H1 (cell line): ENCODE data around the gene MAP4K1. TPM values are rescaled to one million over a fixed set of nuclear protein-coding genes. Genes with fewer than 3 reads are reported as not detected.

Experiments
- CTCF ChIA-PET: fragments of 300-600 bp; sonication (Branson Sonifier 250); formaldehyde crosslinking; loops from one replicate; lab custom pipeline; 2021; ENCODE audit not compliant: partially characterized antibody; lab: Charles Lee
- POLR2A ChIA-PET: fragments of 300-600 bp; sonication (Branson Sonifier 250); formaldehyde crosslinking; loops from one replicate; lab custom pipeline; 2021; ENCODE audit warnings: inconsistent platforms; ENCODE audit not compliant: partially characterized antibody; lab: Charles Lee
- DNase-seq, 2 experiments: peaks; one replicate each; pipeline versions ENCODE4 v3.0.0 to v3.0.0-alpha.2; 2010 to 2022; ENCODE audit warnings: low spot score in 2 of 2, low read depth in 1 of 2, mixed read lengths in 1 of 2
- FAIRE-seq: peaks from 2 replicates; lab custom pipeline; 2011; peaks lifted over from hg19 to GRCh38; lab: Jason Lieb, UNC
- H2AFZ ChIP-seq: 2 replicates; pipeline ENCODE4 v1.8.1; 2012; ENCODE audit warnings: low read length, inconsistent platforms
- H2AK5ac ChIP-seq: 2 replicates; pipeline ENCODE4 v1.6.1; 2013; ENCODE audit warnings: low read depth, low read length
- H2BK120ac ChIP-seq: replicated peaks from 2 replicates; pipeline ENCODE3; 2013; ENCODE audit warnings: low read depth, low read length, inconsistent platforms
- H2BK12ac ChIP-seq: 2 replicates; pipeline ENCODE4 v1.6.1; 2013; ENCODE audit warnings: low read depth, low read length
- H2BK15ac ChIP-seq: 2 replicates; pipeline ENCODE4 v1.6.1; 2013; ENCODE audit warnings: low read length
- H2BK20ac ChIP-seq: 2 replicates; pipeline ENCODE4 v1.6.1; 2013; ENCODE audit warnings: low read length
- H2BK5ac ChIP-seq: 2 replicates; pipeline ENCODE4 v1.6.1; 2013; ENCODE audit warnings: low read depth, low read length
- H3K14ac ChIP-seq: 2 replicates; pipeline ENCODE4 v1.6.1; 2013; ENCODE audit warnings: inconsistent platforms; ENCODE audit not compliant: insufficient read length
- H3K18ac ChIP-seq: 2 replicates; pipeline ENCODE4 v1.6.1; 2013; ENCODE audit warnings: low read length; ENCODE audit errors: extremely low read depth
- H3K23ac ChIP-seq: 2 replicates; pipeline ENCODE4 v1.6.1; 2013; ENCODE audit warnings: inconsistent platforms; ENCODE audit not compliant: insufficient read length
- H3K23me2 ChIP-seq: 2 replicates; pipeline ENCODE4 v1.6.1; 2013; ENCODE audit warnings: low read depth, low read length
- H3K27ac ChIP-seq: 2 replicates; pipeline ENCODE4 v1.6.1; 2011; ENCODE audit warnings: low read depth, low read length, inconsistent platforms
- H3K27me3 ChIP-seq, 4 experiments: replicated peaks in 1 of 4; 1 replicate in 1 of 4; 2 replicates in 3 of 4; pipeline versions ENCODE4 v1.6.1 to v1.8.1; 2011 to 2013; ENCODE audit warnings: low read length in 3 of 4, mild to moderate bottlenecking in 3 of 4, inconsistent platforms in 2 of 4, mixed read lengths in 2 of 4, moderate library complexity in 1 of 4; ENCODE audit not compliant: control insufficient read depth in 3 of 4, insufficient read depth in 3 of 4; ENCODE audit errors: extremely low read depth in 1 of 4
- H3K36me3 ChIP-seq, 4 experiments: 2 replicates each; pipeline versions ENCODE4 v1.6.1 to v1.8.1; 2011 to 2013; ENCODE audit warnings: mild to moderate bottlenecking in 4 of 4, low read length in 3 of 4, moderate library complexity in 2 of 4, control low read depth in 1 of 4, inconsistent platforms in 1 of 4; ENCODE audit not compliant: insufficient read depth in 4 of 4, control insufficient read depth in 2 of 4
- H3K4ac ChIP-seq: replicated peaks from 2 replicates; pipeline ENCODE3; 2013; ENCODE audit warnings: low read length, low read depth, mixed read lengths, inconsistent platforms; ENCODE audit not compliant: insufficient read length
- H3K4me1 ChIP-seq, 4 experiments: replicated peaks in 1 of 4; 1 replicate in 1 of 4; 2 replicates in 3 of 4; pipeline versions ENCODE4 v1.6.1 to v1.8.1; 2011 to 2013; ENCODE audit warnings: low read length in 3 of 4, inconsistent platforms in 2 of 4, mixed read lengths in 1 of 4; ENCODE audit not compliant: insufficient read depth in 4 of 4, control insufficient read depth in 3 of 4
- H3K4me2 ChIP-seq, 2 experiments: 2 replicates each; pipeline versions ENCODE4 v1.6.1 to v1.8.1; 2011 to 2013; ENCODE audit warnings: low read depth in 2 of 2, low read length in 2 of 2, control low read depth in 1 of 2, inconsistent platforms in 1 of 2, mild to moderate bottlenecking in 1 of 2; ENCODE audit not compliant: insufficient read depth in 1 of 2
- H3K4me3 ChIP-seq, 4 experiments: fragments of 200-600, 300-600 bp in 1 of 4; sonication (generic), shearing (Covaris generic), sonication (Bioruptor Twin) in 1 of 4; 2 replicates each; pipeline versions ENCODE4 v1.5.1 to v1.8.1; 2011 to 2016; ENCODE audit warnings: low read length in 4 of 4, low read depth in 3 of 4, control low read depth in 2 of 4, inconsistent platforms in 2 of 4, mild to moderate bottlenecking in 2 of 4, mixed read lengths in 1 of 4, moderate library complexity in 1 of 4; ENCODE audit not compliant: insufficient read depth in 2 of 4; ENCODE audit errors: extremely low read depth in 1 of 4
- H3K56ac ChIP-seq: replicated peaks from 2 replicates; pipeline ENCODE3; 2013; ENCODE audit warnings: low read depth, mild to moderate bottlenecking, mixed read lengths, low read length, inconsistent platforms; ENCODE audit not compliant: insufficient read length
- H3K79me1 ChIP-seq: 2 replicates; pipeline ENCODE4 v1.6.1; 2013; ENCODE audit warnings: low read depth, low read length, control low read depth
- H3K79me2 ChIP-seq, 2 experiments: 2 replicates each; pipeline versions ENCODE4 v1.6.1 to v1.8.1; 2012 to 2013; ENCODE audit warnings: low read length in 2 of 2, mild to moderate bottlenecking in 2 of 2, inconsistent platforms in 1 of 2; ENCODE audit not compliant: insufficient read depth in 2 of 2, control insufficient read depth in 1 of 2
- H3K9ac ChIP-seq, 4 experiments: replicated peaks in 1 of 4; 1 replicate in 1 of 4; 2 replicates in 3 of 4; pipeline versions ENCODE4 v1.6.1 to v1.8.1; 2011 to 2013; ENCODE audit warnings: low read depth in 3 of 4, low read length in 3 of 4, control low read depth in 2 of 4, mild to moderate bottlenecking in 2 of 4, moderate library complexity in 2 of 4, inconsistent platforms in 1 of 4; ENCODE audit errors: extremely low read depth in 1 of 4
- H3K9me3 ChIP-seq, 2 experiments: 2 replicates each; pipeline versions ENCODE4 v1.6.1 to v1.8.1; 2012 to 2013; ENCODE audit warnings: mild to moderate bottlenecking in 2 of 2, moderate library complexity in 2 of 2, control low read depth in 1 of 2, inconsistent platforms in 1 of 2, low read depth in 1 of 2, low read length in 1 of 2, mixed read lengths in 1 of 2; ENCODE audit not compliant: insufficient read depth in 2 of 2
- H4K20me1 ChIP-seq, 2 experiments: replicated peaks in 1 of 2; 2 replicates each; pipeline versions ENCODE3 to v1.8.1; 2011 to 2013; ENCODE audit warnings: inconsistent platforms in 2 of 2, low read length in 2 of 2, mild to moderate bottlenecking in 1 of 2; ENCODE audit not compliant: insufficient read depth in 2 of 2, control insufficient read depth in 1 of 2
- H4K5ac ChIP-seq: 2 replicates; pipeline ENCODE4 v1.6.1; 2013; ENCODE audit warnings: low read length, low read depth, mixed read lengths, inconsistent platforms; ENCODE audit not compliant: insufficient read length
- H4K8ac ChIP-seq: 2 replicates; pipeline ENCODE4 v1.8.0; 2013; ENCODE audit warnings: mild to moderate bottlenecking, moderate library complexity, low read length, inconsistent platforms; ENCODE audit not compliant: insufficient read depth; ENCODE audit errors: extremely low read depth
- H4K91ac ChIP-seq: replicated peaks from 2 replicates; pipeline ENCODE3; 2013; ENCODE audit warnings: low read length, mixed read lengths, inconsistent platforms; ENCODE audit not compliant: insufficient read length
- CBX8 ChIP-seq: fragments of 300-800, 300-1000 bp; sonication (generic); IDR thresholded peaks from 2 replicates; pipeline ENCODE4 v1.7.1; 2016; ENCODE audit warnings: low read depth, low read length, borderline replicate concordance
- CHD2 ChIP-seq: IDR thresholded peaks from 2 replicates; pipeline ENCODE4 v1.6.1; 2012; ENCODE audit warnings: low read length, improper control_type of control experiment
- EZH2 ChIP-seq: fragments of 200-600 bp; sonication (generic); IDR thresholded peaks from 2 replicates; pipeline ENCODE4 v1.7.1; 2012; ENCODE audit warnings: low read depth, mild to moderate bottlenecking, moderate library complexity, low read length, inconsistent platforms; ENCODE audit not compliant: severe bottlenecking
- MAFK ChIP-seq: IDR thresholded peaks from 2 replicates; pipeline ENCODE4 v1.6.1; 2012; ENCODE audit warnings: low read depth, mild to moderate bottlenecking, improper control_type of control experiment, low read length
- PHF8 ChIP-seq: fragments of 200-600 bp; sonication (generic); conservative IDR thresholded peaks from 2 replicates; pipeline ENCODE4 v1.7.1; 2012; ENCODE audit warnings: low read depth, mild to moderate bottlenecking, inconsistent platforms, low read length, moderate library complexity
- POLR2AphosphoS5 ChIP-seq: IDR thresholded peaks from 2 replicates; pipeline ENCODE4 v1.6.1; 2011; ENCODE audit warnings: low read depth, low read length
- POU5F1 ChIP-seq: IDR thresholded peaks from 2 replicates; pipeline ENCODE4 v1.6.1; 2011; ENCODE audit warnings: low read depth, mild to moderate bottlenecking, low read length, moderate library complexity
- SRF ChIP-seq: IDR thresholded peaks from 2 replicates; pipeline ENCODE4 v1.6.1; 2011; ENCODE audit warnings: mild to moderate bottlenecking, low read depth, low read length, moderate library complexity
- TAF7 ChIP-seq: optimal IDR thresholded peaks from 2 replicates; pipeline ENCODE3; 2011; ENCODE audit warnings: low read depth, mild to moderate bottlenecking, inconsistent platforms, low read length, moderate library complexity, borderline replicate concordance
- ZNF274 ChIP-seq: IDR thresholded peaks from 2 replicates; pipeline ENCODE4 v1.7.0; 2012; ENCODE audit warnings: low read length, borderline replicate concordance; ENCODE audit errors: extremely low read depth
- WGBS, 2 experiments: shearing (Covaris generic) in 1 of 2; methylation state at CpG; one replicate each; pipeline versions ENCODE4 v1.1.6 to v1.1.7; 2013 to 2015; ENCODE audit warnings: low lambda C conversion rate in 2 of 2, mixed read lengths in 2 of 2, inconsistent platforms in 1 of 2, low coverage in 1 of 2, missing lambda C conversion rate in 1 of 2; ENCODE audit not compliant: insufficient replicate concordance in 2 of 2, insufficient coverage in 1 of 2, insufficient read length in 1 of 2; ENCODE audit errors: extremely low coverage in 1 of 2, missing lambda C conversion rate in 1 of 2; 5-methylcytosine and 5-hydroxymethylcytosine counted together
- polyA plus RNA-seq, 7 experiments: library from polyadenylated mRNA; depleted of rRNA in 3 of 7; stranded (reverse) in 5 of 7; unstranded in 2 of 7; fragments of >200 nt in 5 of 7; fragments of 200-250 nt in 2 of 7; gene quantifications; 1 replicate in 5 of 7; 2 replicates in 1 of 7; 4 replicates in 1 of 7; pipeline versions ENCODE4 v1.2.1 to v1.2.3, GENCODE V29; 2011 to 2013; ENCODE audit warnings: missing spikeins in 2 of 7, mixed read lengths in 2 of 7
- total RNA-seq: library from RNA; stranded (reverse); fragmentation: NEBNext Ultra II Directional; extraction: Animal tissue kit (Norgen Biotek cat#: 25700); gene quantifications from 2 replicates; pipeline ENCODE4 v1.2.1, GENCODE V29; 2021
- TF ChIP-seq, protein P1 (sequence below), 3 experiments: IDR thresholded peaks; 1 replicate in 2 of 3; 2 replicates in 1 of 3; pipeline versions ENCODE4 v1.5.1 to v1.6.1; 2011; ENCODE audit warnings: low read length in 3 of 3, mild to moderate bottlenecking in 3 of 3, inconsistent platforms in 2 of 3, low read depth in 1 of 3, moderate library complexity in 1 of 3; ENCODE audit not compliant: insufficient read depth in 1 of 3; ENCODE audit errors: control extremely low read depth in 1 of 3

Gene MAP4K1
- total and polyA plus RNA-seq, 2 of the 8 experiments (the other 6 are each of a cell fraction or from before 2014, with no cell fraction given): 9.0 to 10.4 TPM

DNA sequence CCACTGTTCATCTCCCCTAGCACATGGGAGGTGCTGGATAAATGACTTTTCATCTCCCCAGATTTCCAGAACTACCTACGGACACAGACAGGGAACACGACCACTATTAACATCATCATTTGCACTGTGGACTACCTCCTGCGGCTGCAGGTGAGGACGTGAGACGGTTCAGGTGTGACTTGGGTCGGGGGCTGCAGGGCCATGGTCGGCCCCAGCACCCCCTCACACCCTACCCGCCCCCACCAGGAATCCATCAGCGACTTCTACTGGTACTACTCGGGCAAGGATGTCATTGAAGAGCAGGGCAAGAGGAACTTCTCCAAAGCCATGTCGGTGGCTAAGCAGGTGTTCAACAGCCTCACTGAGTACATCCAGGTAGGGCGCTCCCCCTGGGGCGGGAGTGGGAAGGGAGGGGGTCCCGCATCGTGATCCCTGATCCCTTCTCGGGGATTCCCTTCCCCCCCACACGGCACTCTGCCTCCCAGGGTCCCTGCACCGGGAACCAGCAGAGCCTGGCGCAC, 74.4 kb downstream of the MAP4K1 start:
- Histone ChIP-seq H3K27ac (no peak overlapping the region), H2AFZ (no peak overlapping the region), H3K4me2 (no peak overlapping the region), H4K5ac (no peak overlapping the region), H3K4me1 (no peaks in the 10 kb centered on the region), H3K36me3 (peaks cover 0 to 3% (median under 1%) of the 10 kb centered on the region in 4 experiments; a peak in 3 of 8 replicates), H3K79me2 (no peaks in the 10 kb centered on the region), H2BK5ac (no peak overlapping the region), H3K14ac (no peak overlapping the region), H2BK15ac (no peak overlapping the region), H3K79me1 (no peaks in the 10 kb centered on the region), H3K27me3 (no peaks in the 10 kb centered on the region; a peak in 1 of 7 replicates), H2BK12ac (no peak overlapping the region), H3K9ac (no peak overlapping the region), H3K56ac (no peak overlapping the region), H3K4me3 (no peak overlapping the region), H2BK120ac (no peak overlapping the region), H3K23me2 (no peaks in the 10 kb centered on the region; the same call in 1 of the 2 replicates), H3K4ac (no peak overlapping the region), H3K9me3 (no peaks in the 10 kb centered on the region; a peak in 1 of 4 replicates), H2BK20ac (no peak overlapping the region), H2AK5ac (no peak overlapping the region), H3K23ac (no peak overlapping the region), H4K20me1 (peaks cover 0 to 2% of the 10 kb centered on the region in 2 experiments), H3K18ac (no peak overlapping the region), H4K8ac (no peak overlapping the region), H4K91ac (no peak overlapping the region)
- POLR2A ChIA-PET: interaction anchor here (0.9 kb wide), 2 partner anchors 14 to 93 kb away, joined by 3 to 4 read pairs; no protein-coding TSS in a partner anchor
- no peak for FAIRE-seq
- DNase-seq: no peak
- 86% methylated on average over 13 of the region's 19 CpGs; no CpG with 5 or more reads in 1 of the 2 experiments for WGBS, 2 experiments
- CTCF ChIA-PET: interaction anchor here (0.7 kb wide), 1 partner anchor 9 kb away, joined by 6 read pairs; no protein-coding TSS in a partner anchor
- TF ChIP-seq, protein P1, sequence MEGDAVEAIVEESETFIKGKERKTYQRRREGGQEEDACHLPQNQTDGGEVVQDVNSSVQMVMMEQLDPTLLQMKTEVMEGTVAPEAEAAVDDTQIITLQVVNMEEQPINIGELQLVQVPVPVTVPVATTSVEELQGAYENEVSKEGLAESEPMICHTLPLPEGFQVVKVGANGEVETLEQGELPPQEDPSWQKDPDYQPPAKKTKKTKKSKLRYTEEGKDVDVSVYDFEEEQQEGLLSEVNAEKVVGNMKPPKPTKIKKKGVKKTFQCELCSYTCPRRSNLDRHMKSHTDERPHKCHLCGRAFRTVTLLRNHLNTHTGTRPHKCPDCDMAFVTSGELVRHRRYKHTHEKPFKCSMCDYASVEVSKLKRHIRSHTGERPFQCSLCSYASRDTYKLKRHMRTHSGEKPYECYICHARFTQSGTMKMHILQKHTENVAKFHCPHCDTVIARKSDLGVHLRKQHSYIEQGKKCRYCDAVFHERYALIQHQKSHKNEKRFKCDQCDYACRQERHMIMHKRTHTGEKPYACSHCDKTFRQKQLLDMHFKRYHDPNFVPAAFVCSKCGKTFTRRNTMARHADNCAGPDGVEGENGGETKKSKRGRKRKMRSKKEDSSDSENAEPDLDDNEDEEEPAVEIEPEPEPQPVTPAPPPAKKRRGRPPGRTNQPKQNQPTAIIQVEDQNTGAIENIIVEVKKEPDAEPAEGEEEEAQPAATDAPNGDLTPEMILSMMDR (IDR thresholded peaks at IDR 0.05; ENCODE audit: control extremely low read depth in 1 of 3, insufficient read depth in 1 of 3, low read depth in 1 of 3, low read length in 3 of 3): no peak
- no peak for TF ChIP-seq POLR2AphosphoS5
- TF ChIP-seq PHF8: no peak
- no peak for TF ChIP-seq TAF7
- no peak for TF ChIP-seq CHD2
- TF ChIP-seq POU5F1: no peak
- TF ChIP-seq MAFK: no peak
- TF ChIP-seq SRF: no peak
- no peak for TF ChIP-seq EZH2
- no peak for TF ChIP-seq ZNF274
- TF ChIP-seq CBX8: no peak
